Measurements from ENCODE around the gene TEX9.
"Not testable (repeated sequence)": the region's sequence is repeated elsewhere in the genome, so short reads cannot be mapped to it uniquely, and the experiment has no call there.

DNA sequence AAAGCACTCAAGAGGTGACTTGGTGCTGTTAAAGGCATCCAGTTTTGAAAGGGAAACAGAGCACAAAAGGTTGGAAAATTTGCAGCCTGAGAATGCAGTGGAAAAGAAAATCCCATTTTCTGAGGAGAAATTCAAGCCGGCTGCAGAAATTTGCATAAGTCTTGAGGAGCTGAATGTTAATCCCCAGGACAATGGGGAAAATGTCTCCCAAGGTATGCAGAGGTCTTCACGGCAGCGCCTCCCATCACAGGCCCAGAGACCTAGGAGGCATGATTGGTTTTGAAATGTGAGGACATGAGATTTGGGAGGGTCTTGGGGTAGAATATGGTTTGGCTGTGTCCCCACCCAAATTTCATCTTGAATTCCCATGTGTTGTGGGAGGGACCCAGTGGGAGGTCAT is 32.1 kb downstream of the TEX9 start:
- TF ChIP-seq, protein P1, sequence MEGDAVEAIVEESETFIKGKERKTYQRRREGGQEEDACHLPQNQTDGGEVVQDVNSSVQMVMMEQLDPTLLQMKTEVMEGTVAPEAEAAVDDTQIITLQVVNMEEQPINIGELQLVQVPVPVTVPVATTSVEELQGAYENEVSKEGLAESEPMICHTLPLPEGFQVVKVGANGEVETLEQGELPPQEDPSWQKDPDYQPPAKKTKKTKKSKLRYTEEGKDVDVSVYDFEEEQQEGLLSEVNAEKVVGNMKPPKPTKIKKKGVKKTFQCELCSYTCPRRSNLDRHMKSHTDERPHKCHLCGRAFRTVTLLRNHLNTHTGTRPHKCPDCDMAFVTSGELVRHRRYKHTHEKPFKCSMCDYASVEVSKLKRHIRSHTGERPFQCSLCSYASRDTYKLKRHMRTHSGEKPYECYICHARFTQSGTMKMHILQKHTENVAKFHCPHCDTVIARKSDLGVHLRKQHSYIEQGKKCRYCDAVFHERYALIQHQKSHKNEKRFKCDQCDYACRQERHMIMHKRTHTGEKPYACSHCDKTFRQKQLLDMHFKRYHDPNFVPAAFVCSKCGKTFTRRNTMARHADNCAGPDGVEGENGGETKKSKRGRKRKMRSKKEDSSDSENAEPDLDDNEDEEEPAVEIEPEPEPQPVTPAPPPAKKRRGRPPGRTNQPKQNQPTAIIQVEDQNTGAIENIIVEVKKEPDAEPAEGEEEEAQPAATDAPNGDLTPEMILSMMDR (IDR thresholded peaks at IDR 0.05 in 8 of 11, conservative IDR thresholded peaks at IDR 0.05 in 3 of 11) = not testable (repeated sequence)
- TF ChIP-seq POLR2AphosphoS5 (IDR thresholded peaks at IDR 0.05) = not testable (repeated sequence)
